Activated CD8-positive, alpha-beta memory T cell treated with anti-CD3 and anti-CD28 coated beads for 36 hours (primary cell): ENCODE results near the gene C2orf76. TPM values are rescaled to one million over a fixed set of nuclear protein-coding genes. Genes with fewer than 3 reads are reported as not detected.
"Not testable (repeated sequence)": the region's sequence is repeated elsewhere in the genome, so short reads cannot be mapped to it uniquely, and the experiment has no call there.

Source experiments
- CTCF ChIA-PET: fragments of 350-600 bp; sonication (Branson Sonifier 250); formaldehyde crosslinking; loops from one replicate; lab custom pipeline; 2021; ENCODE audit warnings: antibody characterized with exemption; lab: Charles Lee
- POLR2A ChIA-PET: fragments of 350-600 bp; sonication (Branson Sonifier 250); formaldehyde crosslinking; loops from one replicate; lab custom pipeline; 2021; ENCODE audit warnings: antibody characterized with exemption; lab: Charles Lee
- total RNA-seq, 2 experiments: library from RNA; stranded (reverse); gene quantifications; one replicate each; pipeline ENCODE4 v1.2.3, GENCODE V29; 2021

Gene C2orf76
- 10 to 100 TPM; 21.0 to 22.1 TPM for total RNA-seq

DNA sequence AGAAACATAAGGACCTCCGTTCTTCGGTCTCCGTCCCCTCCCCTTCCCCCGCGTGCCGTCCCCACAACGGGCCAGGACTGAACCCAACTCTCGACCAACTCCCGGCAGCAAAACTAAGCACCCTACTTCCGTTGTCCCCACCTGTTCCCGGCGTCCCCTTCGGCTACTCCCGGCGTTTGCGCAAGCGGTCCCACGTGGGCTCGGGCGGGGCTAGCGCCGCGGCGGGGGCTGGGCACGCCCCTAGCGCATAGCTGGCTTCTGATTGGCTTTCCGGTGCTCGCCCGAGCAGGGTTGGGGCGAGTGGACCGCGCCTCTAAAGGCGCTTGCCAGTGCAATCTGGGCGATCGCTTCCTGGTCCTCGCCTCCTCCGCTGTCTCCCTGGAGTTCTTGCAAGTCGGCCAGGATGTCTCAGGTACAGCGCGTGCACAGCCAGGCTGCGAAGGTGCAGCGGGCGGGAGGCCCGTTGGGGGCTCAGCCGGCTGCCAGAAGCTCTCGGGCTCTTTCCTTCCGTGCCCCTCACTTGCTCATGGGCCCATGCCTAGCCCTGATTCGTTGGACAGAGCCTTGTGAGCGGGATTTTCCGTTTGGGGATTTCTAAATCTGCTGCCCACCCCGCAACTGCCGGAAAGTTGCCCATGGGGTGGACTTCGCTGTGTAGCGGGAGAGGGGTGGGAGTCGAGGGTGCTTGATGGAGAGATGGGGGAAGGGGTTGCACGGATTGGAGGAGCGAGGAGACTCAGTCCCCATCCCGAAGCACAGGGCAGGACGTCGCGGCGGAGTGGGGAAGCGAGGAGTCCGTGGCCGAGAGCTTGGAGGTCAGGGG lies at the start of gene C2orf76, which contains the start of gene DBI:
TSS of gene C2orf76 (minus strand) at position 186 of the 823 bp plus-strand sequence. CDS start 26,875 bp downstream, outside the sequence.
TSS of gene DBI (plus strand) at position 329 of the 823 bp plus-strand sequence. CDS start at position 404, 75 bp downstream.
- ChIA-PET POLR2A (interaction anchor here (2.1 kb wide), 1 partner anchor 311 kb away, joined by 7 read pairs; the partner anchor contains the start of gene TMEM177), CTCF (no interaction called here)

DNA sequence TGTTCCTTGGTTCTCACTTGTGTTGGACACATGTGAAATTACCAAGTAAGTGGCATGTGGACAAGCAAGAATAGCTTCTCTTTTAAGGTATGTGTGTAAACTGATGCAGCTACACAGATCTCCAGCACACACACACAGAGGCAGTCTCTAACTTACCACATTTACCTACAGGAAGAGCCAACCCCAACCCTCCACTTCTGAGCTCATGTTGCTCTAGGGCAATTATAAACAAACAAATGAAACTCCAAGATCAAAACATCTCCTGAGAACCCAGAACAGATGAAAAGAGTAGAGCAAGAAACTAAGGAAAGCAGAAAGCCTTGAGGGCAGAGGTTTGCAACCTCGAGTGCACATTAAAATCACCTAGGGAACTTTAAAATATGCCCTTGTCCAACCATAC lies 49.0 kb upstream of the C2orf76 start:
- POLR2A ChIA-PET = no interaction called here
- CTCF ChIA-PET = no interaction called here

- ChIA-PET CTCF (no interaction called here), POLR2A (no interaction called here)
Observed at GRCh38 chr2:119414894-119415293, 48.3 kb upstream of the C2orf76 start.

DNA sequence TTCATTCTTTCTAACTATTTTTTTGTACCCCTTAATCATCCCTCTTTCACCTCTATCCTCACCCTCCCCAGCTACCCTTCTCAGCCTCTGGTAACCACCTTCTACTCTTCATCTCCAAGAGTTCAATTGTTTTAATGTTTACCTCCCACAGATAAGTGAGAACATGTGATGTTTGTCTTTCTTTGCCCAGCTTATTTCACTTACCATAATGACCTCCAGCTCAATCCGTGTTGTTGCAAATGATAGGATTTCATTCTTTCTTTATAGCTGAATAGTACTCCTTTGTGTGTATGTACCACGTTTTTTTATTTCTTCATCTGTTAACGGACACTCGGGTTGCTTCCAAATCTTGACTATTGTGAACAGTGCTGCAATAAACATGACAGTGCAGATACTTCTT lies 42.9 kb upstream of the C2orf76 start:
- ChIA-PET CTCF (interaction anchor here (3.8 kb wide), 1 partner anchor 67 kb away, joined by 22 read pairs; no protein-coding TSS in a partner anchor), POLR2A (no interaction called here)

DNA sequence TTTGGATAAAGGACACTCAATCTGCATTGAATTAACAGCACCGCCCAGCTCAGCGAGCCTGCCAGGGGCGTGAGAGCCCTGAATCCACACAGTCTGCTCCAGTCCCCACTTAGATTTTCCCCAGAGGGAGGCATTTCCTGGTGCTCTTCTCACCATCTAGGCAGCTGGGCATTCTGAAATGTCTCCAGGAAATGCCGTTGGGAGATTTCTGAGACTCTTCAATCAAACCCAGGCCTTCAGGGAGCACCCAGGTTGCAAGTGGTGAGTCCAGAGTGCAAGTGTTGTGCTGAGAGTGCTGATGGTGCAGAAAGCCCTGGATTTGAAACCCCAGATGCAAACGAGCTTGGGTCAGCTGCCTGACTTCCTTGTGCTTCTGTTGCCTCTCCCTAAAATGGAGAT lies 41.6 kb upstream of the C2orf76 start:
- ChIA-PET CTCF (interaction anchor here (0.7 to 3.8 kb wide), 2 partner anchors 68 to 1167 kb away, joined by 3 to 22 read pairs; no protein-coding TSS in a partner anchor), POLR2A (no interaction called here)

DNA sequence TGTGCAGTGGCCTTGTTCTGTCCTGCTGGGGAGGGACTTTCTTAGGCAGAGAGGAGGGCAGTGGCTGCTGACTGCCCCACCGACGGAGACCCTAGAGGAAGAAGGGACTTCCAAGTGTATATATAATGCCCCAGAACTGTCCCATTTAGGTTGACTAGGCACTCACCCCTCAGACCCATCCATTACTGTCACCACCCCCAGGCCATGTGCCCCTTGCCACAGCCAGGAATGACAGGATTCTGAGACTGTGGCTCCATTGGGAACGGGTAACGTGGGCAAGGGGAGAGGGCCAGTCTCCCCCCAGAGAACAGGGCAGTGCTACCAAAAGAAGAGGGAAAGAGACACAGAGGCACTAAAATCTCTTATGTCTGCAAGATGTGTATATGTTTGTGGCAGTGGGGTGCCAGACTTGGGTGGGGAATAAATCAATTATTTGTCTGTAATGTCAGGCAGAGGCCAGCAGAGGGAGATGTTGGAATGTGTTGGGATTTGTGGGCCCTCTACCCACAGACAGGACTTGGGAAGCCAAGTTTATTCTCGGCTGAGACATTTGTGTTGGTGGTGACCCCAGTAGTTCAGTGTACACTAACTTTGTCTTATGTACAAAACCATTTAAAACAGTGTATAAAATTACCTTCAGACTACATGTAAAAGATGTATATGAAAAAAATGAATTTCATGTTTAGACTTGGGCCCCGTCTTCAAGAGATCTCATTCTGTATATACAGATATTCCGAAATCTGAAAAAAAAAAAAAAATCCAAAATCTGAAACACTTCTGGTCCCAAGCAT lies 41.0 kb upstream of the C2orf76 start:
- ChIA-PET POLR2A (no interaction called here), CTCF (interaction anchor here (3.8 kb wide), 1 partner anchor 69 kb away, joined by 22 read pairs; no protein-coding TSS in a partner anchor)

- ChIA-PET CTCF (no interaction called here), POLR2A (no interaction called here)
Observed at GRCh38 chr2:119405151-119405550, 38.5 kb upstream of the C2orf76 start.

DNA sequence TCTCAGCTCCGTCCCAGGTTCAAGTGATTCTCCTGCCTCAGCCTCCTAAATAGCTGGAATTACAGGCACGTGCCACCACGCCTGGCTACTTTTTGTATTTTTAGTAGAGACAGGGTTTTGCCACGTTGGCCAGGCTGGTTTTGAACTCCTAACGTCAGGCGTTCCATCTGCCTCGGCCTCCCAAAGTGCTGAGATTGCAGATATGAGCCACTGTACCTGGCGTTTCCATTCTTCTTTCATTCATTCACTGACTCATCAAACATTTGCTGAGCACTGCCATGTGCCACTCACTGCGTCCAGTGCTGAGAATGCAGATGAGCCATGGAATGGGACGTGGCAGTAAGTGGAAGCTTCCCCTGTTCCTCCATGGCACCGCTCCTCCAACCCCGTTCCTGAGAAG lies 37.0 kb upstream of the C2orf76 start:
- CTCF ChIA-PET = interaction anchor here (0.8 kb wide), 1 partner anchor 73 kb away, joined by 4 read pairs; no protein-coding TSS in a partner anchor
- POLR2A ChIA-PET = not testable (repeated sequence)

GRCh38 chr2:119402645-119403560 lies 36.3 kb upstream of the C2orf76 start:
- POLR2A ChIA-PET = no interaction called here
- CTCF ChIA-PET = no interaction called here

GRCh38 chr2:119402106-119402505 lies 35.5 kb upstream of the C2orf76 start:
- CTCF ChIA-PET = no interaction called here
- POLR2A ChIA-PET = no interaction called here

GRCh38 chr2:119397196-119397595 lies 30.6 kb upstream of the C2orf76 start:
- ChIA-PET POLR2A (no interaction called here), CTCF (no interaction called here)

DNA sequence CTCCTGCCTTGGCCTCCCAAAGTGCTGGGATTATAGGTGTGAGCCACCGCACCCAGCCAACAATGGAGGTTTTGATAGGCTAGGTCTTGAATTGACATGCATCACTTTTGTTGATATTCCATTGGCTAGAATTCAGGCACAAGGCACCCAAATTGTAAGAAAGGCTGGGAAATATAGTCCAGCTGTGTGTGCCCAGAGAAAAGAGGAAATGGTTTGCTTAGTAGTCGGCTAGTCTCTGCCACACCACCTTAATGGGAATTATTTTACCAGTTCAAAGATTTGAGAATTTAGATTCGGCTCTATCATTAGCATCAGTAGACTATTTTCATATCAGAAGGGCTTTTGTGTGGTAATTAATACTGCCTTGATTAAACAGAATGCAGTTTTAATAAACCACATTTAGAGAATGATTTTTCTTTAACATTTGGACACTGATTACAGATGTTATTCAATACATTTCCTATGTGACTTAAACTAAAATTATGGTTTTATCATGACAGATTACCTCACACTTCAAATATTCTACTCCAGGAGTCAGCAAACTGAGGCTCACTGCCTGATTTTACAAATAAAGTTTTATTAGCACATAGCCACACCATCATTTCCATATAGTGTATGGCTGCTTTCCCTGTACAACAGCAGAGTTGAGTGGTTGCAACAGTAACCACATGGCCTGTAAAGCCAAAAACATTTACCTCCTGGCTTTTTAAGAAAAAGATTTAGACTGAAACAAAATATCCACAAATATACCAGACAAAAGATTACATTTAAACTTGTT lies 27.5 kb upstream of the C2orf76 start:
- ChIA-PET POLR2A (no interaction called here), CTCF (interaction anchor here (0.7 kb wide), 1 partner anchor 267 kb away, joined by 3 read pairs; no protein-coding TSS in a partner anchor)

GRCh38 chr2:119389615-119390306 lies 23.1 kb upstream of the C2orf76 start:
- POLR2A ChIA-PET = no interaction called here
- CTCF ChIA-PET = interaction anchor here (0.7 kb wide), 1 partner anchor 87 kb away, joined by 3 read pairs; no protein-coding TSS in a partner anchor

DNA sequence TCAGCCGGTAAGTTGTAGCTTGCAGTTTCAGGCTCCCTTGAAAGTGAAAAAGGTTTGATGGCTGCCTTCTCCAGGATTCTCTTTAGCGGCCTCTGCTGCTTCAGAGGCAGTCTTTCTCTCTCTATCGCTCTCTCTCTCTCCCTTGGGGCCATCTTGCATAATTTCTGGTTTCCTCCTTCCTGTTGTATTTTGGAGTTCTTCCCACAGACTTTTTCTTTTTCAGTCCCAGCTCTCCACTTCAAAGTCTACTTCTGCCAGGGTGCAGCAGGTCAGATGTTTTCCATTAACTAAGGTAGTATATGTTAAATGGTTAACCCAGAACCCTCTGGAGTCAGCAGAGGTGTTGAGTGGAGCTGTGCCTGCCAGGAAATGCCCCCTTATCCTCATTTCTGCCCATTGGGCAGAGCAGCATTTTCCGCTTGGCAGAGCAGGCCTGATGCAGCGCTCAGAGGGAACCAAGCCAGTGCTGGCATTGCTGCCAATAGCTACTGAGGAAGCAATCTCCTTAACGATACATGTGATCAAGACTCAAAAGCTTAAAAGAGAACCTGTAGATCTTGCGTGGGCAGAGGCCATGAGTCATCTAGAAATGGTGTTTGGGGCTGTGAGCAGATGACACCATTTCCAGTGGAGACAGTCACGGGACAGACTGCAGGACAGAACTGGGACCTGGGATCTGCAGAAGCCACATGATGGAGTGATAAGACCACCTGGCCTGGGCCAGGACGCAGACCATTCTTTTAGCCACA lies 20.9 kb upstream of the C2orf76 start:
- POLR2A ChIA-PET = no interaction called here
- CTCF ChIA-PET = no interaction called here

- ChIA-PET POLR2A (no interaction called here), CTCF (interaction anchor here (0.6 kb wide), 1 partner anchor 553 kb away, joined by 3 read pairs; no protein-coding TSS in a partner anchor)
Observed at GRCh38 chr2:119385466-119385865, 18.8 kb upstream of the C2orf76 start.

GRCh38 chr2:119384971-119385370 lies 18.3 kb upstream of the C2orf76 start:
- POLR2A ChIA-PET = no interaction called here
- CTCF ChIA-PET = interaction anchor here (0.6 kb wide), 1 partner anchor 553 kb away, joined by 3 read pairs; no protein-coding TSS in a partner anchor
